Brain pericyte (primary cell): ENCODE data around the gene KCNQ1.

ENCODE experiments used
- DNase-seq: peaks from one replicate; pipeline ENCODE4 v3.0.0-alpha.2; 2012; ENCODE audit warnings: low read depth, low spot score

The KCNQ1 gene

GRCh38 chr11:2665526-2666400 lies 221.0 kb downstream of the KCNQ1 start:
- DNase-seq: no peak

GRCh38 chr11:2666401-2666741 lies 221.6 kb downstream of the KCNQ1 start:
- no peak for DNase-seq

- DNase-seq: no peak
Observed at GRCh38 chr11:2666828-2667570, 222.2 kb downstream of the KCNQ1 start.

- no peak for DNase-seq
Observed at GRCh38 chr11:2667940-2668339, 223.1 kb downstream of the KCNQ1 start.

- no peak for DNase-seq
Observed at GRCh38 chr11:2668876-2669275, 224.1 kb downstream of the KCNQ1 start.

GRCh38 chr11:2669634-2670469 lies 225.0 kb downstream of the KCNQ1 start:
- no peak for DNase-seq

- DNase-seq: no peak
Observed at GRCh38 chr11:2670541-2671100, 225.8 kb downstream of the KCNQ1 start.

- DNase-seq: no peak
Observed at GRCh38 chr11:2671748-2672147, 226.9 kb downstream of the KCNQ1 start.

GRCh38 chr11:2672553-2673249 lies 227.9 kb downstream of the KCNQ1 start:
- DNase-seq: no peak

- DNase-seq: no peak
Observed at GRCh38 chr11:2673250-2673610, 228.4 kb downstream of the KCNQ1 start.

- DNase-seq: no peak
Observed at GRCh38 chr11:2673871-2674471, 229.2 kb downstream of the KCNQ1 start.

GRCh38 chr11:2674658-2675131 lies 229.9 kb downstream of the KCNQ1 start:
- DNase-seq: no peak

GRCh38 chr11:2675540-2675939 lies 230.7 kb downstream of the KCNQ1 start:
- DNase-seq: no peak

GRCh38 chr11:2677127-2677526 lies 232.3 kb downstream of the KCNQ1 start:
- DNase-seq: no peak

- no peak for DNase-seq
Observed at GRCh38 chr11:2678396-2678795, 233.6 kb downstream of the KCNQ1 start.

GRCh38 chr11:2679011-2679676 lies 234.3 kb downstream of the KCNQ1 start:
- DNase-seq: no peak

GRCh38 chr11:2681408-2682145 lies 236.8 kb downstream of the KCNQ1 start:
- DNase-seq: no peak

- DNase-seq: no peak
Observed at GRCh38 chr11:2683806-2684205, 239.0 kb downstream of the KCNQ1 start.

GRCh38 chr11:2684581-2684980 lies 239.8 kb downstream of the KCNQ1 start:
- no peak for DNase-seq
